ENCODE results near the gene VDR. TPM values are rescaled to one million over a fixed set of nuclear protein-coding genes. Genes with fewer than 3 reads are reported as not detected.

Gene VDR
- total RNA-seq, 4 donors from 2014 or later, result 62.3 to 191 (median 117) TPM

DNA sequence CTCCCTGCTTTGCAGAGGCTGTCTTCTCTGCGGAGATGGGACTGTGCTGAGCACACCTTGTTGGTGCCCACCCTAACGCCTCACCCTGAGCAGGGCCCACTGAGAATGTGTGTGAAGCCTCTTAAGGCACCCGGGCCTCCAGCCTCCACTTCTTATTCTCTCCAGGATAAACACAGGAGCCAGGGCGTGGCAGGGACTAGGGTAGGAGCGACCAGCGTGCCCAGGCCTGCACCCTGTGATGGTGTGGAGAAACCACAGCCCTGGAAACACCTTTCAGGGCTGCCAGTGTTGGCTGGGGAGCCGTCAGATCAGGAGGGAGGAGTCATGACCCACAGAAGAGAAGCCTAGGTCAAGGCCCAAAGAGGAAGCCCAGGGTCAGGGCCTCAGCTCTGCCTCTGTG is 41.3 kb downstream of the VDR start:
- Histone ChIP-seq H3K36me3 (no peaks in the 10 kb centered on the region), H3K4me1 (no peaks in the 10 kb centered on the region), H3K9me3 (no peaks in the 10 kb centered on the region), H3K27me3 (no peaks in the 10 kb centered on the region), H3K4me3 (no peak overlapping the region), H3K27ac (no peak overlapping the region)
- no peak for DNase-seq
- intact Hi-C loops (cut with DNase I; ENCODE audit: low total_unique reads) (no loop called here), in situ Hi-C loops (cut with MboI; ENCODE audit: low pct_ligation_motif_present in 1 of 4, low pct_unique_long_range_greater_than_20kb in 1 of 4, low sequenced_read_pairs in 3 of 4) (loop anchor here in 1 of 4 donors (25.0 kb wide), 1 partner anchor 299 kb away; the partner anchor contains the start of gene ASB8)
- WGBS, 2 donors (ENCODE audit: low coverage in 1 of 2), result 63% methylated on average over 7 of the region's 7 CpGs; no CpG with 5 or more reads in 1 of the 2 donors
- TF ChIP-seq, protein P1, sequence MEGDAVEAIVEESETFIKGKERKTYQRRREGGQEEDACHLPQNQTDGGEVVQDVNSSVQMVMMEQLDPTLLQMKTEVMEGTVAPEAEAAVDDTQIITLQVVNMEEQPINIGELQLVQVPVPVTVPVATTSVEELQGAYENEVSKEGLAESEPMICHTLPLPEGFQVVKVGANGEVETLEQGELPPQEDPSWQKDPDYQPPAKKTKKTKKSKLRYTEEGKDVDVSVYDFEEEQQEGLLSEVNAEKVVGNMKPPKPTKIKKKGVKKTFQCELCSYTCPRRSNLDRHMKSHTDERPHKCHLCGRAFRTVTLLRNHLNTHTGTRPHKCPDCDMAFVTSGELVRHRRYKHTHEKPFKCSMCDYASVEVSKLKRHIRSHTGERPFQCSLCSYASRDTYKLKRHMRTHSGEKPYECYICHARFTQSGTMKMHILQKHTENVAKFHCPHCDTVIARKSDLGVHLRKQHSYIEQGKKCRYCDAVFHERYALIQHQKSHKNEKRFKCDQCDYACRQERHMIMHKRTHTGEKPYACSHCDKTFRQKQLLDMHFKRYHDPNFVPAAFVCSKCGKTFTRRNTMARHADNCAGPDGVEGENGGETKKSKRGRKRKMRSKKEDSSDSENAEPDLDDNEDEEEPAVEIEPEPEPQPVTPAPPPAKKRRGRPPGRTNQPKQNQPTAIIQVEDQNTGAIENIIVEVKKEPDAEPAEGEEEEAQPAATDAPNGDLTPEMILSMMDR (IDR thresholded peaks at IDR 0.05), result no peak
- TF ChIP-seq POLR2AphosphoS5 (IDR thresholded peaks at IDR 0.05), result no peak
- no peak for TF ChIP-seq EP300 (IDR thresholded peaks at IDR 0.05; ENCODE audit: low read depth)
- TF ChIP-seq POLR2A (IDR thresholded peaks at IDR 0.05), result no peak

DNA sequence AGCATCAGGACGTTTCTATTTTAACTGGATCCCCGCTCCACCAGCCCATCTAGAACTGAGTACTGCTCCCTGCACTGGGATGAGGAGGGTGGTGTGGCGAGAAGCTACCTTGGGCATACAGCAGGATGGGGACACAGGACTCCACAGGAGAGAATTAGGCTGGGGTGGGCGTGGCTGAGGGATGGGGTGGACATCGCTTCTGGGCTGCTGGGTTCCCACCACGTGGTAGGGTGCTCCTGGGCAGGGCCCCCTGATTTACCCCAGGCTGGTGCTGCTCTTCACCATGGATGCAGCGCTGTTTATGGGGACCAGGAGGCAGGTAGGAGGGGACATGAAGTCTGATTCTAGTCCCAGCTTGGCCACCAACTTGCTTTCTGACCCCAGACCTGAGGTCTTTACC is 41.9 kb downstream of the VDR start:
- in situ Hi-C loops (cut with MboI; ENCODE audit: low pct_ligation_motif_present in 1 of 4, low pct_unique_long_range_greater_than_20kb in 1 of 4, low sequenced_read_pairs in 3 of 4), result loop anchor here in 1 of 4 donors (25.0 kb wide), 1 partner anchor 299 kb away; the partner anchor contains the start of gene ASB8
- no peak overlapping the region for H3K27ac ChIP-seq
- H3K4me1 ChIP-seq, result no peaks in the 10 kb centered on the region
- WGBS, 2 donors (ENCODE audit: low coverage in 1 of 2), result 95% methylated on average over 7 of the region's 7 CpGs; no CpG with 5 or more reads in 1 of the 2 donors
- no peak overlapping the region for H3K4me3 ChIP-seq
- no peaks in the 10 kb centered on the region for H3K36me3 ChIP-seq
- intact Hi-C loops (cut with DNase I; ENCODE audit: low total_unique reads), result no loop called here
- TF ChIP-seq, protein P1 (IDR thresholded peaks at IDR 0.05), result no peak
- no peak for TF ChIP-seq POLR2AphosphoS5 (IDR thresholded peaks at IDR 0.05)
- TF ChIP-seq EP300 (IDR thresholded peaks at IDR 0.05; ENCODE audit: low read depth), result no peak
- H3K27me3 ChIP-seq, result no peaks in the 10 kb centered on the region
- H3K9me3 ChIP-seq, result no peaks in the 10 kb centered on the region
- no peak for DNase-seq

DNA sequence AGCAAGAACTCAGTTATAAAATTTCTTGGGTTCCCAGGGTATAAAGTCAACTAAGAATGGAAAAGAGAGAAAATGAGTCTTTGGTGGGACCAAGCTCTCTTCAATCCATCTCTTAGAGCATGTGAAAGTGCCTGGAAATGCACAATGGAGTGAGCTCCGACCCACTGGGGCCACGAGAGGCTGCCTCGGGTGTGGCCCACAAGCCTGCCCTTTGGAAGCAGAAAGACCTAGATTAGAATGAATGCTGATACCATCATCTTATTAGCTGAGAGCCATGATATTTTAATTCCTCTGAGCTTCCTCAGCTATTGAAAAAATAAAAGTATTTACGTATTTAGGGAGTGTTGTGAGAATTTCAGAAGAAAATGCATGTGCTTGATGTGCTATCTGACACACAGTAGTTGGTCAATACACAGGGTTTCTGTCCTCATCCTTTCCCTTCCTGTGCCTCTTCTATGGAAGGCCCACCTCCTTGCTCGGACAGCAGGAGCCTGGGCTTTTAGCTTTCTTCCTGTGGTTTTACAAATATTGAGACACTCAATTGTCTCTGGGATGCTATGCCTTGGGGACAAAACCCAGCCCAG is 42.5 kb downstream of the VDR start:
- in situ Hi-C loops (cut with MboI; ENCODE audit: low pct_ligation_motif_present in 1 of 4, low pct_unique_long_range_greater_than_20kb in 1 of 4, low sequenced_read_pairs in 3 of 4) (loop anchor here in 1 of 4 donors (25.0 kb wide), 1 partner anchor 300 kb away; the partner anchor contains the start of gene ASB8), intact Hi-C loops (cut with DNase I; ENCODE audit: low total_unique reads) (no loop called here)
- no peaks in the 10 kb centered on the region for H3K9me3 ChIP-seq
- H3K4me3 ChIP-seq, result no peak overlapping the region
- DNase-seq, result no peak
- WGBS, 2 donors (ENCODE audit: low coverage in 1 of 2), result 67 to 86% methylated on average over 5 of the region's 5 CpGs
- H3K27ac ChIP-seq, result no peak overlapping the region
- no peaks in the 10 kb centered on the region for H3K36me3 ChIP-seq
- H3K4me1 ChIP-seq, result no peaks in the 10 kb centered on the region
- TF ChIP-seq POLR2A (IDR thresholded peaks at IDR 0.05), result no peak
- TF ChIP-seq POLR2AphosphoS5 (IDR thresholded peaks at IDR 0.05), result no peak
- no peaks in the 10 kb centered on the region for H3K27me3 ChIP-seq

DNA sequence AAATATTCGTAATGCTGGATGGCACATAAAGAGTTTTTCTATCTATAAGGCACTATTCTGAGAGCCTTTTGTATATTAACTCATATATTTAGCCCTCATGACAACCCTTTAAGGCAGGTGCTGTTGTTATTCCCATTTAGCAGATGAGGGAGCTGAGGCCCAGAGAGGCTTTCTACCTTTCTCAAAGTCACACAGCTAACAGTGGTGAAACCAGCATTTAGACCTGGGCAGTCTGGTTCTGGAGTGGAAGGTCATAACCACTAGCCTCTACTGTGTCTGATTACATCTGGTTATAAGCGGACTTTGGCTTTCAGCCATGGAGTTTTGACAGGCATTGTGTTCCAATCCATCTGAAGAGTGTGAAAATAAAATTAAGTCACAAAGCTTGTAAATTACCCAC is 43.9 kb downstream of the VDR start:
- WGBS, 2 donors (ENCODE audit: low coverage in 1 of 2), result 76 to 84% methylated on average over 2 of the region's 2 CpGs
- intact Hi-C loops (cut with DNase I; ENCODE audit: low total_unique reads), result no loop called here
- DNase-seq, result no peak
- Histone ChIP-seq H3K27me3 (no peaks in the 10 kb centered on the region), H3K9me3 (no peaks in the 10 kb centered on the region), H3K27ac (no peak overlapping the region), H3K4me1 (no peaks in the 10 kb centered on the region), H3K4me3 (no peak overlapping the region), H3K36me3 (no peaks in the 10 kb centered on the region)
- TF ChIP-seq EP300 (IDR thresholded peaks at IDR 0.05; ENCODE audit: low read depth) (no peak), POLR2A (IDR thresholded peaks at IDR 0.05) (no peak), POLR2AphosphoS5 (IDR thresholded peaks at IDR 0.05) (no peak)
- TF ChIP-seq, protein P1 (IDR thresholded peaks at IDR 0.05), result no peak
- in situ Hi-C loops (cut with MboI; ENCODE audit: low pct_ligation_motif_present in 1 of 4, low pct_unique_long_range_greater_than_20kb in 1 of 4, low sequenced_read_pairs in 3 of 4), result loop anchor here in 1 of 4 donors (25.0 kb wide), 1 partner anchor 301 kb away; the partner anchor contains the start of gene ASB8

All from transverse colon (tissue), 4 donors.